Right renal cortex interstitium (tissue), 3 donors: ENCODE data around the gene HPCA. TPM values are rescaled to one million over a fixed set of nuclear protein-coding genes. Genes with fewer than 3 reads are reported as not detected.
"Not testable (repeated sequence)": the region's sequence is repeated elsewhere in the genome, so short reads cannot be mapped to it uniquely, and the experiment has no call there.

Experiments
- DNase-seq, 3 donors: peaks; one replicate each; pipeline ENCODE4 v3.0.0-alpha.2; 2013; ENCODE audit warnings: low read depth in 3 of 3, low spot score in 2 of 3
- polyA plus RNA-seq, 3 donors: library from polyadenylated mRNA; unstranded; fragments of 120-200 nt; gene quantifications; one replicate each; pipeline ENCODE4 v1.2.1, GENCODE V29; 2013; ENCODE audit not compliant: insufficient read length in 3 of 3

The HPCA gene
- polyA plus RNA-seq, 3 donors, result 0.25 to 0.35 (median 0.33) TPM

- DNase-seq, result no peak
These were observed 14.9 kb downstream of the HPCA start, which contains the start of gene TMEM54 for GRCh38 chr1:32900956-32901822. Gene TMEM54, minus strand, starts transcription at chr1:32901389. Its CDS starts 151 bp downstream, at chr1:32901238.

DNA sequence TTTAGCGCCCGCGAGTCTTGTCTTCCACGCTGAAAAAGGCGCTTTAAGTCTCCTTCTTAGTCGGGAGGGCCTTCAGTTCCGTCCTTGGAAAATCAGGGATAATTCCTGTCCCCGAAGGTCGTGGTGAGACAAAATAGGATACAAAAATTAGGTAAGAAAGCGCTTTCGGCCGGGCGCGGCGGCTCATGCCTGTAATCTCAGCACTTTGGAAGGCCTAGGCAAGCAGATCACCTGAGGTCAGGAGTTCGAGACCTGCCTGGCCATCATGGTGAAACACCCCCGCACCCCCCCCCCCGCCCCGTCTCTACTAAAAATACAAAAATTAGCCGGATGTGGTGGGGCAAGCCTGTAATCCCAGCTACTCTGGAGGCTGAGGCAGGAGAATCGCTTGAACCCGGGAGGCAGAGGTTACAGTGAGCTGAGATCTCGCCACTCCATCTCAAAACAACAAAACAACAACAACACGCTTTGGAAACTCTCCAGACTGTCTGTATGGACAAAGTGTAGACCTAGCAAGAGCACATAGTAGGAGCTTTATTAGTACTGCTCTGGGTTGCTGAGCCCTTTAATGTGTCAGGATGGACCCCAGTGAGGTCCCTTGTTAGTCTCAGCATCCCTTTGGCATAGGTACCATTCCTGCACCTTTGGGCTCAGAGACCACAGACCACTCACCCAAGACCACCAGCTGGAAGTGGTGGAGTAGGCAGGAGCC lies 15.7 kb downstream of the HPCA start:
- DNase-seq, result no peak

- DNase-seq, result no peak
These were observed 16.2 kb downstream of the HPCA start for GRCh38 chr1:32902535-32902920.

GRCh38 chr1:32903991-32904785 lies 17.9 kb downstream of the HPCA start:
- no peak for DNase-seq

DNA sequence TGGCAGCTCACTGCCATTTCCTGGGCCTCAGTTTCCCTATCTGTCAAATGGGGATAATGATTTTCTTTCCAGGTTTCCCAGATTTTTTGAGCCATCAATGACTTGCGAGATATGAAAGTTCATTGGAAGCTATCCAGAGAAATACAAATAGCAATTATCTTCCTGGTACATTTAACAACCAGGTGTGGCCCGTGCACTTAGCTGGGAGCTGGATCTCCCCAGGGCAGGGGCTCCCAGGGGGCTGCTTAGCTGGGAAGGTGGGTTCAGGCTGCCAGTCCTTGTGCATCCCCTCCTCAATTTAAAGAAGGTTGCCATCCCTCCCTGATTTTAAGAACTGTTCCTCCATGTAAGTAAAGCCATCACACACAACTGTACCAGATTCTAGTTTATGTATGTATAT lies 18.5 kb downstream of the HPCA start:
- DNase-seq, result no peak

- not testable (repeated sequence) for DNase-seq
These were observed 19.3 kb downstream of the HPCA start for GRCh38 chr1:32905588-32905987.

DNA sequence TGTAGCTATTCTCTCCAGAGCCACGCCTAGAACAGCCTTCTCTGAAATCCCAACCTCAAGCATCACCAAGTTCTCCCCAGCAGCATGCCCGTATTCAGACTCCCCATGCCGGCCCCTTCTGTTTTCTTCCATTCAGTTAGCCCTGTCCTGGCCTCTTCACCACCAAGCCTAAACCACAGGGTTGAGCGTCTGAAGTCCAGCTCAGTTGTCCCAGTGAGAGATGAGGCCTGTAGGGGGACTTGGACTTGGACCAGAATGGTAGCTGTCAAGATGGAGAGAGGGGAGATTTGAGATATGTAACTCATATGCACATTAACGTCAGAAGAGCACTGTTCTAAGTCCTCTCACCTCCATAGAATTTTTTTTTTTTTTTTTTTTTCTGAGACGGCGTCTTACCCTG lies 20.4 kb downstream of the HPCA start:
- no peak for DNase-seq

GRCh38 chr1:32907435-32907834 lies 21.1 kb downstream of the HPCA start:
- no peak for DNase-seq

GRCh38 chr1:32910319-32910718 lies 24.0 kb downstream of the HPCA start:
- no peak for DNase-seq

DNA sequence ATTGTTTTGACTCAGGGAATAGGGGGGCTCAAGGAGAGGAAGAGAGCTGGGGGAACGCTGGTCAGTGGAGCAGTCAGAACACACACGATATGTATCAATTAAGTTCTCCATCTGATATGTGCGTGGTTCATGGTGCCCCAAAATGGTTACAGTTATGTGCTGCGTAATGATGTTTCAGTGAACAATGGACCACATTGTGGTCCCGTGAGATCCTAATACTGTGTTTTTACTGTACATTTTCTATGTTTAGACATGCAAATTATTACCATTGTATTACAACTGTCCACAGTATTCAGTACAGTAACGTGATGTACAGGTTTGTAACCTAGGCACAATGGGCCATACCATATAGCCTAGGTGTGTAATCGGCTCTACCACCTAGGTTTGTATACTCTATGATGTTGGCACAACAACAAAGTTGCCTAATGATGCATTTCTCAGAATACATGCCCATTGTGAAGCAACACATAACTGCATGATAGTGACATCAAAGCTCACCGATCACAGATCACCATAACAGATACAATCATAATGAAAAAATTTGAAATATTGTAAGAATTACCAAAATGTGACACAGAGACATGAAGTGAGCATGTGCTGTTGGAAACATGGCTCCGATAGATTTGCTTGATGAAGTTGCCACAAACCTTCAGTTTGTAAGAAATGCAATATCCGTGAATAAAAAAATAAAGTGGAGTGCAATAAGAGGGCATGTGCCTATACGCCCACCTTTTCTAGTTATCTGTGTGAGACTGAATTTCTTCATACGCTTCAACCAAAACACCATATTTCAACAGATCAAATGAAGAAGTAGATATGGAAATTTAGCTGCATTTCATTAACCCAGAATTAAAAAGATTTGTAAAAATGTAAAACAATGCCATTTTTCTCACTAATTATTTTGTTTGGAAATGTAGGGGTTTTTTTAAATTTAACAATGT lies 29.7 kb downstream of the HPCA start:
- no peak for DNase-seq

DNA sequence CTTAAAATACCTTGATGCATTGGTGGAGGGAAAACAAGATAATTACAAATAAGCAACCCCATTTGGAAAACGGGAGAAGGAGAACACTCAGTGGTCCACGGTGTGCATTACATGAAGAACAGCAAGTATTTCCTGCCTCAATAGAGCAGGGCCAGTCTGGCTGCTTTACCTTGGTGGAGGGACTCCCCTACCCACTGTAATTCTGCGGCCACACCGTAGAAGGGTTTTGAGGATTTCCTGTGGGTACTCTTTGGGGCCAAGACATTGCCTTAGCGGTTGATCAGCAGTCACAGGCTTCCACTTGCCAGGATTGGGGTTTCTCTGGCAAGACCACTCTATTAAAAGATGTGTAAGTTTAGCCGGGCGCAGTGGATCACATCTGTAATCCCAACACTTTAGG lies 31.2 kb downstream of the HPCA start:
- DNase-seq, result no peak

GRCh38 chr1:32918179-32918578 lies 31.9 kb downstream of the HPCA start:
- DNase-seq, result no peak

- no peak for DNase-seq
These were observed 33.8 kb downstream of the HPCA start for GRCh38 chr1:32919811-32920733.

- no peak for DNase-seq
These were observed 34.5 kb downstream of the HPCA start for GRCh38 chr1:32920833-32921232.

DNA sequence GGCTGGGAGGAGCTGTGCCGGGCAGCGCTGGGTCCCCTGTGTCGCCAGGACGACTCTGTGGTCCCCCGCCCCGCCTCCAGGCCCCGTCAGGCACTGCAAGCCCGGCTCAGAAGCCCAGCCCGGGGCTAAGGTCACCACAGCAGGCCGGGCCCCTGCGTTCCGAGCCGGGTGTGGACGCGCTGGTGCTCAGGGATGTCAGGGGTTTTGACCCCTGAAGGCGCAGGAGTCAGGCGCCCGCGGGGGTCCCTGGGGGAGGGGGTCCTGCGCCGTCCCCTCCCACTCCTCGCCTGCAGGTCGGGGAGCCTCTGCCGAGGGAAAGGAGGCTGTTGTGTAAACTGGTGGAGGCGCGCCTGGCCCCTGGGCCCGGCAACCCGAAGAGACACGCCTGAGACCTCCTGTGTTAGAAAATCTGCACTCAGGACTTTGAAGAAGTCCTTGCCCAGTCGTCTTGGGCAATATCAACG lies 38.6 kb downstream of the HPCA start:
- no peak for DNase-seq

DNA sequence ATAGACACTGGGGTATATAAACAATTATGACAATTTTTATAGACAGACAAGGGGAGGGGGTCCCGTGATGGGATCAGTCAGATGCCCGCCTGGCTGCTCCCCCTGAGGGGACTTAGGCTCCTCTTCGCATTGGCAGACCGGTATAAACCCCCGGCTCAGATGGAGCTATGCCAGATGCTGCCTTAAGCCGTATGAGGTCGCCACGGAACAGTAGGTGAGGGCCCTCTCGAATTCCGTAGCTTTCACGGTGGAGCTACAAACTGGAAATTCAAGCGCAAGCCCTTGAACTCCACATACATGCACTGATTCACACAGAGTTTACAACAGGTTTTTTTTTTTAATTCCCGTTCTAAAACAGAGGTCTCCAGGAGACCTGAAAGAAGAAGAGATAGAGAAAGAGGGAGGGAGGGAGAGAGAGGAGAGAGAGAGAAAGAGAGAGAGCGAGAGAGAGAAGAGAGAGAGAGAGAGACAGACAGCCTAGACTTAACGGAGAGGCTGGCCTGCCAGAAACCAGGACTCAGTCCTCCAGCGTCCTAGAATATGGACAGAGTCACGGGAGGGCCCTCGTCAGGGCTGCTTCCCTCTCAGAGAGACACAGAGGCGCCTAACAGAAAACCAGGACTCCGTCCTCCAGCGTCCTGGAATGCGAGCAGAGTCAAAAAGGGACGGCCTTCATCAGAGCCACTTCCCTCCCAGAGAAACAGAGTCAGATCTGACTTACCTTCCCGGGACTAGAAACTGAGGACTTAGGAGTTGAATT lies 39.3 kb downstream of the HPCA start:
- peak in 1 of 3 donors; percentile 41 for DNase-seq

DNA sequence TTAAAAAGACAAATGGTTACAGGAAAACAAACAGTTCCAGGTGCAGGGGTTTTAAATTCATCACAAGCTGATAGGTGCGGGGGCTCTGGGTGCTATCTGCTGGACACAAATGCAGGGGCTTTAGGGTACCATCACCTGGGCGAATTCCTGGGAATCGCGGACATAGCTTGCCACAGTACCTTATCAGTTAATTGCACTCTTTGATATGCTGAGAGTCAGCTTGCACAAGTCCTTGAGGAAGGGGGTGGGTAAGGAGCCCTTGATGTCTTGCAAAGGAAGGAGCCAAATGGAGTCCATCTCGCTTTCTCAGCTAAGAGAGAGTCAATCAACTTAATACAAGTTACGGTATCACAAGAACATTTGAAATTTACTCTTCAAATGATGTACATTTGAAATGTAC lies 40.3 kb downstream of the HPCA start:
- no peak for DNase-seq

DNA sequence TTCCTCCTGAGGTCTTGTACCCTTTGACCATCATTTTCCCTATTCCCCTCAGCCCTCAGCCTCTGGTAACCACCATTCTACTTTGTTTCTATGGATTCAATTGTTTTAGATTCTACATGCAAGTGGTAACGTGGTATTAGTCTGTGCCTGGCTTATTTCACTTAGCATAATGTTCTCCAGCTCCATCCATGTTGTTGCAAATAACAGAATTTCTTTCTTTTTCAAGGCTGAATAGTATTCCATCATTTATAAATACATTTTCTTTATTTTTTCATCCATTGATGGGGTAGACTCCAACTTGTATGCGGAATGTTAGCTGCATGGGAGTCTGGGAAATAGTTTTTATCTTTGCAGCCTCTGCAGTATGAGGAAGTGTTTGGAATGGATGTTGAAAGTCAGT lies 41.1 kb downstream of the HPCA start:
- no peak for DNase-seq
